DOHH2 (cell line): ENCODE results near the gene KLHDC1.
"Not testable (repeated sequence)": the region's sequence is repeated elsewhere in the genome, so short reads cannot be mapped to it uniquely, and the experiment has no call there.

Source experiments
- CTCF ChIP-seq: fragments of 200-600 bp; sonication (generic); IDR thresholded peaks from one replicate; pipeline ENCODE4 v1.5.1; 2014; ENCODE audit warnings: antibody characterized with exemption, mild to moderate bottlenecking, low read depth, low read length; ENCODE audit not compliant: poor library complexity, severe bottlenecking
- EZH2phosphoT487 ChIP-seq: fragments of 200-600 bp; sonication (generic); IDR thresholded peaks from 2 replicates; pipeline ENCODE4 v1.6.1; 2017; ENCODE audit warnings: borderline replicate concordance, mild to moderate bottlenecking, antibody characterized with exemption, low read length, moderate library complexity, mixed read lengths

GRCh38 chr14:49721733-49722435 is 29.0 kb downstream of the KLHDC1 start:
- TF ChIP-seq CTCF, EZH2phosphoT487: not testable (repeated sequence)
